OCI-LY1 (cell line): Measurements from ENCODE around the gene ZNHIT2.
"Not testable (repeated sequence)": the region's sequence is repeated elsewhere in the genome, so short reads cannot be mapped to it uniquely, and the experiment has no call there.

Experiments
- H2AFZ ChIP-seq: fragments of 200-600 bp; sonication (generic), shearing (Covaris generic); 2 replicates; pipeline ENCODE4 v1.6.0; 2014; ENCODE audit warnings: antibody characterized with exemption, mild to moderate bottlenecking, low read length
- H3F3A ChIP-seq: fragments of 200-600 bp; sonication (generic), shearing (Covaris generic); 2 replicates; pipeline ENCODE4 v1.6.0; 2014; ENCODE audit warnings: mild to moderate bottlenecking, antibody characterized with exemption, low read length, moderate library complexity; ENCODE audit not compliant: insufficient read depth
- H3K27ac ChIP-seq: fragments of 200-600 bp; sonication (generic); 2 replicates; pipeline ENCODE4 v1.5.1; 2014; ENCODE audit warnings: low read length, mixed run types, mild to moderate bottlenecking, low read depth; ENCODE audit not compliant: poor library complexity, severe bottlenecking
- H3K27me3 ChIP-seq: fragments of 200-600 bp; sonication (generic); 2 replicates; pipeline ENCODE4 v1.6.0; 2014; ENCODE audit warnings: antibody characterized with exemption, mild to moderate bottlenecking, low read length, moderate library complexity; ENCODE audit not compliant: insufficient read depth
- H3K36me3 ChIP-seq: fragments of 200-600 bp; sonication (generic); 2 replicates; pipeline ENCODE4 v1.6.1; 2014; ENCODE audit warnings: mild to moderate bottlenecking, antibody characterized with exemption, low read length, moderate library complexity, mixed read lengths; ENCODE audit not compliant: insufficient read depth
- H3K4me1 ChIP-seq: fragments of 200-600 bp; sonication (generic); 2 replicates; pipeline ENCODE4 v1.5.1; 2014; ENCODE audit warnings: mild to moderate bottlenecking, low read length, moderate library complexity; ENCODE audit not compliant: insufficient read depth, severe bottlenecking
- H3K4me2 ChIP-seq: fragments of 200-600 bp; sonication (generic), shearing (Covaris generic); 2 replicates; pipeline ENCODE4 v1.6.1; 2014; ENCODE audit warnings: low read length
- H3K4me3 ChIP-seq: fragments of 200-600 bp; sonication (generic); 2 replicates; pipeline ENCODE4 v1.5.1; 2014; ENCODE audit warnings: low read length, low read depth, mild to moderate bottlenecking, mixed read lengths; ENCODE audit not compliant: poor library complexity, severe bottlenecking
- H3K79me2 ChIP-seq: fragments of 200-600 bp; shearing (Covaris generic); 2 replicates; pipeline ENCODE4 v1.6.1; 2016; ENCODE audit warnings: mixed run types, low read length, mixed read lengths; ENCODE audit not compliant: insufficient read depth
- H3K9ac ChIP-seq: fragments of 200-600 bp; sonication (generic), shearing (Covaris generic); 2 replicates; pipeline ENCODE4 v1.6.1; 2014; ENCODE audit warnings: mild to moderate bottlenecking, low read length, mixed read lengths
- H3K9me2 ChIP-seq: fragments of 200-600 bp; sonication (generic), shearing (Covaris generic); 2 replicates; pipeline ENCODE4 v1.6.1; 2014; ENCODE audit warnings: low read depth, mild to moderate bottlenecking, low read length, mixed read lengths
- H3K9me3 ChIP-seq: fragments of 200-600 bp; shearing (Covaris generic); 2 replicates; pipeline ENCODE4 v1.6.1; 2014; ENCODE audit warnings: low read length, mixed read lengths
- H4K20me1 ChIP-seq: fragments of 200-600 bp; sonication (generic), shearing (Covaris generic); 2 replicates; pipeline ENCODE4 v1.6.0; 2016; ENCODE audit warnings: mild to moderate bottlenecking, low read length; ENCODE audit not compliant: insufficient read depth
- EZH2 ChIP-seq: fragments of 200-600 bp; sonication (generic), shearing (Covaris generic); IDR thresholded peaks from 2 replicates; pipeline ENCODE4 v1.8.0; 2017; ENCODE audit warnings: borderline replicate concordance, mixed run types, mild to moderate bottlenecking, antibody characterized with exemption, low read length, moderate library complexity, mixed read lengths
- TF ChIP-seq, protein P1 (sequence below): fragments of 200-600 bp; sonication (generic), shearing (Covaris generic); IDR thresholded peaks from 2 replicates; pipeline ENCODE4 v1.5.1; 2017; ENCODE audit warnings: mild to moderate bottlenecking, antibody characterized with exemption, low read length, moderate library complexity, mixed read lengths

ZNHIT2 gene

DNA sequence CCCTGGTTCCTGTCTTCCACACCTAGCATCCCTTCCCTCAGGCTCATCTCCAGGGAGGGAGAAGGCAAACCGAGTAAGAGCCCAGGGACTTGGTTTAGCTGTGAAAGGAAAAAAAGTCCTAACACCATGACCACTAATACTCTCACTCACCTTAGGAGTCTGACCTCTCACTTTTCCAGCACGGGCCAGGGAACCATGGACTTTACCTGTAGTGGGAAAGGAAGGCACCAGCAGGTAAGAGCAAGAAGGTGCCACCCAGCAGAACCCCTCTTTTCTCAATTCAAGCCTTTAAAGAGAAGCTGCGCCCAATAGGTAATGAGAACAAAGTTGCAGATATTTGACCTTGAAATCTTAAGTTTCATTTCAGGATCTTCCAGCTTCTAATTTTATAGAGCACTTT lies 3.3 kb upstream of the ZNHIT2 start:
- Histone ChIP-seq H3K4me3 (peak overlapping the region; percentile 87), H3K4me2 (peak overlapping the region; percentile 75), H3K9me2 (no peaks in the 10 kb centered on the region), H3K9me3 (no peaks in the 10 kb centered on the region), H2AFZ (no peak overlapping the region), H3K27me3 (no peaks in the 10 kb centered on the region), H3F3A (0 out of 2 replicates have a peak, but pooled peaks cover 7% of the 10 kb centered on the region), H4K20me1 (no peaks in the 10 kb centered on the region), H3K36me3 (peaks cover 70% of the 10 kb centered on the region), H3K27ac (peak overlapping the region; percentile 72), H3K4me1 (peaks cover 48% of the 10 kb centered on the region), H3K79me2 (peaks cover 19% of the 10 kb centered on the region), H3K9ac (peak overlapping the region; percentile 96)
- no peak for TF ChIP-seq EZH2
- TF ChIP-seq, protein P1, sequence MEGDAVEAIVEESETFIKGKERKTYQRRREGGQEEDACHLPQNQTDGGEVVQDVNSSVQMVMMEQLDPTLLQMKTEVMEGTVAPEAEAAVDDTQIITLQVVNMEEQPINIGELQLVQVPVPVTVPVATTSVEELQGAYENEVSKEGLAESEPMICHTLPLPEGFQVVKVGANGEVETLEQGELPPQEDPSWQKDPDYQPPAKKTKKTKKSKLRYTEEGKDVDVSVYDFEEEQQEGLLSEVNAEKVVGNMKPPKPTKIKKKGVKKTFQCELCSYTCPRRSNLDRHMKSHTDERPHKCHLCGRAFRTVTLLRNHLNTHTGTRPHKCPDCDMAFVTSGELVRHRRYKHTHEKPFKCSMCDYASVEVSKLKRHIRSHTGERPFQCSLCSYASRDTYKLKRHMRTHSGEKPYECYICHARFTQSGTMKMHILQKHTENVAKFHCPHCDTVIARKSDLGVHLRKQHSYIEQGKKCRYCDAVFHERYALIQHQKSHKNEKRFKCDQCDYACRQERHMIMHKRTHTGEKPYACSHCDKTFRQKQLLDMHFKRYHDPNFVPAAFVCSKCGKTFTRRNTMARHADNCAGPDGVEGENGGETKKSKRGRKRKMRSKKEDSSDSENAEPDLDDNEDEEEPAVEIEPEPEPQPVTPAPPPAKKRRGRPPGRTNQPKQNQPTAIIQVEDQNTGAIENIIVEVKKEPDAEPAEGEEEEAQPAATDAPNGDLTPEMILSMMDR = no peak

DNA sequence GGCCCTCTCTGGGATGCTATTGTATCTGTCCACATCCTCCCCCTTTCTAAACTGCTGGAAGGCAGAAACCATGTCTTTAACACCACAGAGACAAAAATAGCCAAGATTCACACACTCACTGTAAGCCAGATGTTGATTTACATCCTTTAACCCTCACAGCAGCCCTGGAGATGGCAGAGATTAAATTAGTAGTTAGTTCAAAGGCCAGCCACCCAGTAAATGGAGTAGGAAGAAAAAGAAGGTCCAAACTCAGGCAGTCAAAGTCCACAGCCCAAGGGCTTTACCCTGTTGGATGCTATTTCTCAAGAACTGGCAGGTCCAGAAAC lies 2.1 kb upstream of the ZNHIT2 start:
- H3K79me2 ChIP-seq = peaks cover 19% of the 10 kb centered on the region

DNA sequence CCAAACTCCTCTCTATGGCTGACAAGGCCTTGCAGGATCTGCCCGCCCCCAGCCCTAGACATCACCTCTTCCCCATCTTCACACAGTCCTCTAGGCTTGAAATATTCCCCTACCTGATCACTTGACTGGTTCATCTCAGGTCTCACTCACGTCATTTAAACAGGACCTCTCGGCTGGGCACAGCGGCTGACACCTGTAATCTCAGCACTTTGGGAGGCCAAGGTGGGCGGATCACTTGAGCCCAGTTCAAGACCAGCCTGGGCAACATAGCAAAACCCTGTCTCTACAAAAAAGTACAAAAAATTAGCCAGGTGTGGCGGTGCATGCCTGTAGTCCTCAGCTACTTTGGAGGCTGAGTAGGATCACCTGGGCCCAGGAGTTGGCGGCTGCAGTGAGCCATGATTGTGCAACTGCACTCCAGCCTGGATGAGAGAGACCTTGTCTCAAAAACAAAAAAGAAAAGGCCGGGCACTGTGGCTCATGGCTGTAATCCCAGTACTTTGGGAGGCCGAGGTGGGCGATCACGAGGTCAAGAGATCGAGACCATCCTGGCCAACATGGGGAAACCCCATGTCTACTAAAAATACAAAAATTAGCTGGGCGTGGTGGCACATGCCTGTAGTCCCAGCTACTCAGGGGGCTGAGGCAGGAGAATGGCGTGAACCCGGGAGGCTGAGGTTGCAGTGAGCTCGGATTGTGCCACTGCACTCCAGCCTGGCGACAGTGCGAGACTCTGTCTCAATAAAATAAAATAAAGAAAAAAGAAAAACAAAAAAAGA lies 1.6 kb upstream of the ZNHIT2 start:
- not testable (repeated sequence) for H2AFZ ChIP-seq, H3K9me3 ChIP-seq, H3K27me3 ChIP-seq, H3K4me3 ChIP-seq, H3K9me2 ChIP-seq, H3K9ac ChIP-seq, H4K20me1 ChIP-seq, H3F3A ChIP-seq
- Histone ChIP-seq H3K4me1 (peaks cover 55% of the 10 kb centered on the region), H3K4me2 (0 out of 2 replicates have a peak overlapping the region, but pooled peaks have one; percentile 75), H3K36me3 (peaks cover 70% of the 10 kb centered on the region), H3K27ac (peak overlapping the region; percentile 48), H3K79me2 (peaks cover 19% of the 10 kb centered on the region)

More for the DNA sequence above, 2.1 kb upstream of the ZNHIT2 start:
- peak overlapping the region; percentile 75 for H3K4me2 ChIP-seq
- H2AFZ ChIP-seq = no peak overlapping the region
- no peak overlapping the region for H3K4me3 ChIP-seq
- no peaks in the 10 kb centered on the region for H4K20me1 ChIP-seq
- TF ChIP-seq, protein P1 = no peak
- TF ChIP-seq EZH2 = no peak
- 0 out of 2 replicates have a peak, but pooled peaks cover 4% of the 10 kb centered on the region for H3F3A ChIP-seq
- peaks cover 70% of the 10 kb centered on the region for H3K36me3 ChIP-seq
- no peaks in the 10 kb centered on the region for H3K27me3 ChIP-seq
- H3K27ac ChIP-seq = peak overlapping the region; percentile 48
- no peaks in the 10 kb centered on the region for H3K9me3 ChIP-seq
- peak overlapping the region; percentile 96; the same call in 1 of the 2 replicates for H3K9ac ChIP-seq
- no peaks in the 10 kb centered on the region for H3K9me2 ChIP-seq
- H3K4me1 ChIP-seq = peaks cover 52% of the 10 kb centered on the region
